Panc1 (cell line): Measurements from ENCODE around the gene PADI3. TPM values are rescaled to one million over a fixed set of nuclear protein-coding genes. Genes with fewer than 3 reads are reported as not detected.

Source experiments
- ATAC-seq: fragments of 200-7000 bp; cut with Tn5 transposase; 2 replicates; pipeline ENCODE4 v1.9.1; 2020; ENCODE audit warnings: mild to moderate bottlenecking, moderate library complexity
- BruUV-seq: library from RNA; stranded (reverse); fragments of 400-500 nt; replicated peaks from 2 replicates; lab custom pipeline; 2021; lab: Mats Ljungman, UMichigan
- CTCF ChIA-PET: fragments of 300-600 bp; sonication (Branson Sonifier 250); formaldehyde crosslinking; loops from one replicate; lab custom pipeline; 2022; ENCODE audit warnings: antibody characterized with exemption; lab: Charles Lee
- POLR2A ChIA-PET: fragments of 300-600 bp; sonication (Branson Sonifier 250); formaldehyde crosslinking; loops from one replicate; lab custom pipeline; 2022; ENCODE audit warnings: antibody characterized with exemption; lab: Charles Lee
- DNase-seq: peaks from one replicate; pipeline ENCODE4 v3.0.0-alpha.2; 2010; ENCODE audit warnings: low read depth, low spot score
- H3K27ac ChIP-seq: 2 replicates; pipeline ENCODE4 v1.5.1; 2011; ENCODE audit warnings: mild to moderate bottlenecking, low read length, inconsistent platforms
- H3K27me3 ChIP-seq: fragments of 200-500 bp; sonication (Bioruptor generic); 2 replicates; pipeline ENCODE4 v1.6.0; 2014; ENCODE audit warnings: low read length, inconsistent platforms; ENCODE audit not compliant: control insufficient read depth, insufficient read depth
- H3K36me3 ChIP-seq: fragments of 200-500 bp; sonication (Bioruptor generic); 2 replicates; pipeline ENCODE4 v1.5.1; 2014; ENCODE audit warnings: inconsistent platforms, mild to moderate bottlenecking, low read length, moderate library complexity; ENCODE audit not compliant: control insufficient read depth, insufficient read depth
- H3K4me1 ChIP-seq: 2 replicates; pipeline ENCODE4 v1.5.1; 2011; ENCODE audit warnings: inconsistent platforms, mild to moderate bottlenecking, low read length, moderate library complexity; ENCODE audit not compliant: control insufficient read depth, insufficient read depth
- H3K4me3 ChIP-seq, 2 experiments: 2 replicates each; pipeline ENCODE4 v1.5.1; 2011 to 2012; ENCODE audit warnings: low read depth in 2 of 2, low read length in 2 of 2, mild to moderate bottlenecking in 2 of 2, inconsistent platforms in 1 of 2, moderate library complexity in 1 of 2
- H3K9me3 ChIP-seq: fragments of 200-500 bp; sonication (Bioruptor generic); 2 replicates; pipeline ENCODE4 v1.5.1; 2014; ENCODE audit warnings: low read depth, mild to moderate bottlenecking, inconsistent platforms, low read length, moderate library complexity; ENCODE audit not compliant: control insufficient read depth, insufficient read depth
- CTCF ChIP-seq: fragments of 450-650 bp; IDR thresholded peaks from 2 replicates; pipeline ENCODE4 v1.5.1; 2017; ENCODE audit warnings: mild to moderate bottlenecking
- POLR2AphosphoS5 ChIP-seq: IDR thresholded peaks from 2 replicates; pipeline ENCODE4 v1.6.1; 2012; ENCODE audit warnings: mild to moderate bottlenecking, low read depth, low read length, moderate library complexity
- REST ChIP-seq, 2 experiments: IDR thresholded peaks; 2 replicates each; pipeline ENCODE4 v1.6.1; 2011 to 2012; ENCODE audit warnings: low read depth in 2 of 2, control low read depth in 1 of 2, low read length in 1 of 2, mild to moderate bottlenecking in 1 of 2, moderate library complexity in 1 of 2; ENCODE audit not compliant: insufficient read depth in 1 of 2
- SIN3A ChIP-seq: IDR thresholded peaks from 2 replicates; pipeline ENCODE4 v1.6.1; 2012; ENCODE audit warnings: low read depth, mild to moderate bottlenecking, low read length, moderate library complexity, borderline replicate concordance; ENCODE audit not compliant: insufficient read depth
- TCF7L2 ChIP-seq: IDR thresholded peaks from 2 replicates; pipeline ENCODE4 v1.6.1; 2011; ENCODE audit warnings: mild to moderate bottlenecking, low read depth, low read length, inconsistent platforms
- in situ Hi-C: cut with HindIII; loops from 2 replicates; pipeline ENCODE4 v1.10.0; 2016; ENCODE audit warnings: low sequenced_read_pairs, low pct_unique_long_range_greater_than_20kb
- intact Hi-C: fragments of 100-400 bp; cut with micrococcal nuclease; formaldehyde crosslinking; loops from one replicate; pipeline ENCODE4 v1.10.0; 2022; ENCODE audit not compliant: unreplicated experiment
- total RNA-seq: library from RNA; stranded (reverse); gene quantifications from one replicate; pipeline ENCODE4 v1.2.1, GENCODE V29; 2021; ENCODE audit not compliant: unreplicated experiment

Gene PADI3
- total RNA-seq, 1 experiment from 2014 or later, result 3.4 TPM

- Histone ChIP-seq H3K27me3 (no peaks in the 10 kb centered on the region; the same call in 1 of the 2 replicates), H3K36me3 (no peaks in the 10 kb centered on the region), H3K9me3 (no peaks in the 10 kb centered on the region), H3K4me1 (no peaks in the 10 kb centered on the region; the same call in 1 of the 2 replicates), H3K4me3 (no peak overlapping the region), H3K27ac (no peak overlapping the region)
- POLR2A ChIA-PET, result no interaction called here
- TF ChIP-seq TCF7L2, result no peak
- TF ChIP-seq CTCF, result no peak
- TF ChIP-seq SIN3A, result no peak
- no peak for TF ChIP-seq POLR2AphosphoS5
- TF ChIP-seq REST (IDR thresholded peaks at IDR 0.05; ENCODE audit: insufficient read depth in 1 of 2, low read depth in 2 of 2, low read length in 1 of 2), result no peak
- intact Hi-C loops, result no loop called here
- CTCF ChIA-PET, result no interaction called here
- in situ Hi-C loops, result no loop called here
- ATAC-seq (no peak), DNase-seq (no peak)
- BruUV-seq, result no TSS peak
These were observed 37.7 kb downstream of the PADI3 start for GRCh38 chr1:17286646-17287045.

- peak; percentile 76 for ATAC-seq
- Histone ChIP-seq H3K36me3 (no peaks in the 10 kb centered on the region), H3K27ac (no peak overlapping the region)
These were observed 38.4 kb downstream of the PADI3 start for GRCh38 chr1:17287130-17287776.

More at GRCh38 chr1:17287130-17287776, 38.4 kb downstream of the PADI3 start:
- DNase-seq, result peak; percentile 18
- no TSS peak for BruUV-seq
- in situ Hi-C loops (no loop called here), intact Hi-C loops (no loop called here)
- no peak overlapping the region for H3K4me3 ChIP-seq
- no peaks in the 10 kb centered on the region; the same call in 1 of the 2 replicates for H3K27me3 ChIP-seq
- no peaks in the 10 kb centered on the region for H3K9me3 ChIP-seq
- ChIA-PET POLR2A (no interaction called here), CTCF (no interaction called here)
- no peak for TF ChIP-seq POLR2AphosphoS5
- no peak for TF ChIP-seq CTCF
- no peak for TF ChIP-seq TCF7L2
- no peak for TF ChIP-seq SIN3A
- TF ChIP-seq REST (IDR thresholded peaks at IDR 0.05; ENCODE audit: insufficient read depth in 1 of 2, low read depth in 2 of 2, low read length in 1 of 2), result no peak
- H3K4me1 ChIP-seq, result no peaks in the 10 kb centered on the region; the same call in 1 of the 2 replicates
